Measurements from ENCODE around the gene VCL. TPM values are rescaled to one million over a fixed set of nuclear protein-coding genes. Genes with fewer than 3 reads are reported as not detected.

The VCL gene
- polyA plus RNA-seq, 1 of the 3 experiments (the other 2 are of a cell fraction): 147 TPM

DNA sequence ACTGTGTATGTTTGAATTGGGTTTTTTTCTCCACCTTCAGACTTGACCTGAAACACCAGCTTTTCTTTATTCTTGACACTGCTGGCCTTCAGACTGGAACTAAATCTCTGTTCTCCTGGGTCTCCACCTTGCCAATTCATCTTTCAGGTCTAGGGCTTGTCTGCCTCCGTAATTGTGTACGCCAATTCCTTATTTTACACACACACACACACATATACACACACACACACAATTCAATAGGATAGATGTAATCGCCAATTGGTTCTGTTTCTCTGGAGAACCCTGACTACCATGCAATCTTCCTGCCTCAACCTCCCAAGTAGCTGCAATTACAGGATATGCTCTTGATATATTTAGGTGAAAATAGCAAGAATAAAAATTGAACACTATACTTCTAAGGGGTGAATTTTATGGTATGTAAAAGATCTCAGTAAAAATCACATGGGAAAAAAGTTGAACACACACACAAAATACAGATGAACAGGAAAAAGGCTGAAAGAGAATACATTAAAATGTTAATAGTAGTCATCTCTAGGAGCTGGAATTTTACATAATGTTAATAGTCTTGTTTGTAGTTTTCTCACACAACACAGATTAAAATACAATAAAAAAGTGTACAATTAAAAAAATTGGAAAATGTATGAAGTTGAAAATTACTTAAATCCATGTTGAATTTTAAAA lies 6.6 kb upstream of the VCL start:
- 96% methylated on average over 3 of the region's 3 CpGs for WGBS (ENCODE audit: low lambda C conversion rate)
- Histone ChIP-seq H3K4me3 (ENCODE audit: low read depth in 2 of 2, low read length in 1 of 2) (no peak overlapping the region), H3K9ac (no peak overlapping the region), H4K20me1 (ENCODE audit: insufficient read depth) (no peaks in the 10 kb centered on the region), H2AFZ (ENCODE audit: low read depth) (no peak overlapping the region), H3K9me3 (no peaks in the 10 kb centered on the region), H3F3A (replicated peaks; ENCODE audit: insufficient read depth) (peaks cover 11% of the 10 kb centered on the region), H3K4me1 (ENCODE audit: control insufficient read depth in 1 of 2, insufficient read depth in 2 of 2, low read depth in 1 of 2, low read length in 1 of 2) (peaks cover 0 to 3% of the 10 kb centered on the region in 2 experiments; a peak in 1 of 4 replicates), H3K27ac (ENCODE audit: low read depth in 2 of 2, low read length in 1 of 2) (no peak overlapping the region), H3K4me2 (no peak overlapping the region), H3K27me3 (ENCODE audit: insufficient read depth) (no peaks in the 10 kb centered on the region), H3K9me2 (no peaks in the 10 kb centered on the region), H3K79me2 (ENCODE audit: insufficient read depth) (no peaks in the 10 kb centered on the region), H3K36me3 (replicated peaks in 1 of 2; ENCODE audit: control insufficient read depth in 1 of 2, insufficient read depth in 2 of 2, low read length in 1 of 2) (no peaks in the 10 kb centered on the region)
- TF ChIP-seq FOXM1 (IDR thresholded peaks at IDR 0.05; ENCODE audit: low read depth): no peak
- CTCF ChIA-PET: interaction anchor here (0.7 kb wide), 1 partner anchor 143 kb away, joined by 3 read pairs; no protein-coding TSS in a partner anchor
- DNase-seq: no peak
- POLR2A ChIA-PET: no interaction called here

DNA sequence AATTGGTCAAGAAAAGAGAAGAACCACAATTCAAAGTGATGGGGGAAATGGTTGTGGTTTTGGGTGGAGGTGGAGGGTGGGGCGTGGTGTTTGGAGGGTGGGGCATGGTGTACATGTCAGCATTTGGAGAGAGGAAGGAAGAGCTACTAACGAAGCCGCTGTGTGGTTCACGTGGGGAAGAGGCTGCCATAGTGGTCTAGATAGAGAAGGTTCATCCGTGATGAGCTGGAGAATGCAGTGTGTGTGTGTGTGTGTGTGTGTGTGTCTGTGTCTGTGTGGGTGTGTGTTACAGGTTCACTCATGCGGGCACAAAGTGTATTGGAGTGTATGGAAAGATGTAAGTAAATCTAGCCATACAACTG lies 6.1 kb upstream of the VCL start:
- Histone ChIP-seq H3K9ac (no peak overlapping the region), H3K27me3 (ENCODE audit: insufficient read depth) (no peaks in the 10 kb centered on the region), H3K9me3 (no peaks in the 10 kb centered on the region), H2AFZ (ENCODE audit: low read depth) (no peak overlapping the region), H3K79me2 (ENCODE audit: insufficient read depth) (no peaks in the 10 kb centered on the region), H3K4me1 (ENCODE audit: control insufficient read depth in 1 of 2, insufficient read depth in 2 of 2, low read depth in 1 of 2, low read length in 1 of 2) (peaks cover 0 to 3% of the 10 kb centered on the region in 2 experiments; a peak in 1 of 4 replicates), H3K9me2 (no peaks in the 10 kb centered on the region), H4K20me1 (ENCODE audit: insufficient read depth) (no peaks in the 10 kb centered on the region), H3K27ac (ENCODE audit: low read depth in 2 of 2, low read length in 1 of 2) (no peak overlapping the region), H3K4me2 (no peak overlapping the region), H3K36me3 (replicated peaks in 1 of 2; ENCODE audit: control insufficient read depth in 1 of 2, insufficient read depth in 2 of 2, low read length in 1 of 2) (no peaks in the 10 kb centered on the region), H3F3A (replicated peaks; ENCODE audit: insufficient read depth) (peaks cover 7% of the 10 kb centered on the region), H3K4me3 (ENCODE audit: low read depth in 2 of 2, low read length in 1 of 2) (no peak overlapping the region)
- ChIA-PET CTCF (interaction anchor here (0.7 to 1.5 kb wide), 2 partner anchors 51 to 143 kb away, joined by 3 read pairs; no protein-coding TSS in a partner anchor), POLR2A (no interaction called here)
- no peak for DNase-seq
- 85% methylated on average over 6 of the region's 6 CpGs for WGBS (ENCODE audit: low lambda C conversion rate)
- TF ChIP-seq, protein P1, sequence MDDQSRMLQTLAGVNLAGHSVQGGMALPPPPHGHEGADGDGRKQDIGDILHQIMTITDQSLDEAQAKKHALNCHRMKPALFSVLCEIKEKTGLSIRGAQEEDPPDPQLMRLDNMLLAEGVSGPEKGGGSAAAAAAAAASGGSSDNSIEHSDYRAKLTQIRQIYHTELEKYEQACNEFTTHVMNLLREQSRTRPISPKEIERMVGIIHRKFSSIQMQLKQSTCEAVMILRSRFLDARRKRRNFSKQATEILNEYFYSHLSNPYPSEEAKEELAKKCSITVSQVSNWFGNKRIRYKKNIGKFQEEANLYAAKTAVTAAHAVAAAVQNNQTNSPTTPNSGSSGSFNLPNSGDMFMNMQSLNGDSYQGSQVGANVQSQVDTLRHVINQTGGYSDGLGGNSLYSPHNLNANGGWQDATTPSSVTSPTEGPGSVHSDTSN (IDR thresholded peaks at IDR 0.05): no peak
- TF ChIP-seq ELF1 (IDR thresholded peaks at IDR 0.05): no peak
- no peak for TF ChIP-seq RXRA (IDR thresholded peaks at IDR 0.05; ENCODE audit: borderline replicate concordance, low read depth)
- TF ChIP-seq CHD2 (IDR thresholded peaks at IDR 0.05; ENCODE audit: low read length, partially characterized antibody): no peak
- no peak for TF ChIP-seq NRF1 (IDR thresholded peaks at IDR 0.05; ENCODE audit: low read depth, low read length)
- no peak for TF ChIP-seq FOXM1 (IDR thresholded peaks at IDR 0.05; ENCODE audit: low read depth)
- no peak for TF ChIP-seq YY1 (IDR thresholded peaks at IDR 0.05; ENCODE audit: low read depth)
- TF ChIP-seq, protein P2, sequence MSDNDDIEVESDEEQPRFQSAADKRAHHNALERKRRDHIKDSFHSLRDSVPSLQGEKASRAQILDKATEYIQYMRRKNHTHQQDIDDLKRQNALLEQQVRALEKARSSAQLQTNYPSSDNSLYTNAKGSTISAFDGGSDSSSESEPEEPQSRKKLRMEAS (IDR thresholded peaks at IDR 0.05; ENCODE audit: low read depth): no peak
- TF ChIP-seq, protein P3, sequence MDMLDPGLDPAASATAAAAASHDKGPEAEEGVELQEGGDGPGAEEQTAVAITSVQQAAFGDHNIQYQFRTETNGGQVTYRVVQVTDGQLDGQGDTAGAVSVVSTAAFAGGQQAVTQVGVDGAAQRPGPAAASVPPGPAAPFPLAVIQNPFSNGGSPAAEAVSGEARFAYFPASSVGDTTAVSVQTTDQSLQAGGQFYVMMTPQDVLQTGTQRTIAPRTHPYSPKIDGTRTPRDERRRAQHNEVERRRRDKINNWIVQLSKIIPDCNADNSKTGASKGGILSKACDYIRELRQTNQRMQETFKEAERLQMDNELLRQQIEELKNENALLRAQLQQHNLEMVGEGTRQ (IDR thresholded peaks at IDR 0.05; ENCODE audit: borderline replicate concordance, low read depth, low read length): no peak
- TF ChIP-seq EP300 (IDR thresholded peaks at IDR 0.05; ENCODE audit: borderline replicate concordance in 1 of 2, low read depth in 1 of 2, low read length in 1 of 2): no peak
- TF ChIP-seq SIN3A (IDR thresholded peaks at IDR 0.05; ENCODE audit: borderline replicate concordance, low read depth, low read length): no peak
- TF ChIP-seq RAD21 (IDR thresholded peaks at IDR 0.05; ENCODE audit: low read length): no peak
- TF ChIP-seq RFX5 (IDR thresholded peaks at IDR 0.05; ENCODE audit: low read length): no peak
- TF ChIP-seq, protein P4, sequence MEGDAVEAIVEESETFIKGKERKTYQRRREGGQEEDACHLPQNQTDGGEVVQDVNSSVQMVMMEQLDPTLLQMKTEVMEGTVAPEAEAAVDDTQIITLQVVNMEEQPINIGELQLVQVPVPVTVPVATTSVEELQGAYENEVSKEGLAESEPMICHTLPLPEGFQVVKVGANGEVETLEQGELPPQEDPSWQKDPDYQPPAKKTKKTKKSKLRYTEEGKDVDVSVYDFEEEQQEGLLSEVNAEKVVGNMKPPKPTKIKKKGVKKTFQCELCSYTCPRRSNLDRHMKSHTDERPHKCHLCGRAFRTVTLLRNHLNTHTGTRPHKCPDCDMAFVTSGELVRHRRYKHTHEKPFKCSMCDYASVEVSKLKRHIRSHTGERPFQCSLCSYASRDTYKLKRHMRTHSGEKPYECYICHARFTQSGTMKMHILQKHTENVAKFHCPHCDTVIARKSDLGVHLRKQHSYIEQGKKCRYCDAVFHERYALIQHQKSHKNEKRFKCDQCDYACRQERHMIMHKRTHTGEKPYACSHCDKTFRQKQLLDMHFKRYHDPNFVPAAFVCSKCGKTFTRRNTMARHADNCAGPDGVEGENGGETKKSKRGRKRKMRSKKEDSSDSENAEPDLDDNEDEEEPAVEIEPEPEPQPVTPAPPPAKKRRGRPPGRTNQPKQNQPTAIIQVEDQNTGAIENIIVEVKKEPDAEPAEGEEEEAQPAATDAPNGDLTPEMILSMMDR (IDR thresholded peaks at IDR 0.05): no peak
- no peak for TF ChIP-seq FOXJ3 (CRISPR knock-in tag; IDR thresholded peaks at IDR 0.05)
- TF ChIP-seq SMC3 (IDR thresholded peaks at IDR 0.05; ENCODE audit: low read depth, low read length): no peak
- no peak for TF ChIP-seq GATA2 (CRISPR knock-in tag; IDR thresholded peaks at IDR 0.05)
- no peak for TF ChIP-seq POLR2AphosphoS5 (IDR thresholded peaks at IDR 0.05; ENCODE audit: low read depth, low read length)
- no peak for TF ChIP-seq TCF12 (IDR thresholded peaks at IDR 0.05)

All from SK-N-SH (cell line).